HEK293T (cell line): ENCODE data around the gene ATG2B.

Experiments
- ELF4 ChIP-seq: fragments of 450-650 bp; IDR thresholded peaks from 2 replicates; pipeline ENCODE4 v1.6.1; 2017; ENCODE audit warnings: antibody characterized with exemption
- FOXM1 ChIP-seq: fragments of 450-650 bp; IDR thresholded peaks from 2 replicates; pipeline ENCODE4 v1.6.1; 2017; ENCODE audit warnings: mild to moderate bottlenecking, borderline replicate concordance
- SP1 ChIP-seq: fragments of 450-650 bp; IDR thresholded peaks from 2 replicates; pipeline ENCODE4 v1.6.1; 2017

GRCh38 chr14:96274122-96274521 lies 89.0 kb downstream of the ATG2B start:
- TF ChIP-seq SP1, result no peak
- no peak for TF ChIP-seq FOXM1
- TF ChIP-seq ELF4, result no peak
